ENCODE data around the gene CCNDBP1. TPM values are rescaled to one million over a fixed set of nuclear protein-coding genes. Genes with fewer than 3 reads are reported as not detected.

The CCNDBP1 gene
- total RNA-seq, 1 experiment from 2014 or later = 34.1 TPM

GRCh38 chr15:43232289-43232874, 47.2 kb downstream of the CCNDBP1 start:
- no CpG with 5 or more reads among the region's 3 CpGs for WGBS (ENCODE audit: extremely low coverage, insufficient read length, low lambda C conversion rate)
- Histone ChIP-seq H4K8ac (replicated peaks; ENCODE audit: insufficient read length, low read depth, low read length) (no peak overlapping the region), H4K20me1 (ENCODE audit: control insufficient read depth, insufficient read depth, insufficient read length) (no peaks in the 10 kb centered on the region), H2AK5ac (ENCODE audit: insufficient read length, low read length) (no peak overlapping the region), H2AFZ (ENCODE audit: low read length) (no peak overlapping the region), H4K91ac (ENCODE audit: insufficient read length, low read depth, low read length) (no peak overlapping the region), H3K56ac (ENCODE audit: insufficient read length, low read depth, low read length) (no peak overlapping the region), H2BK12ac (ENCODE audit: insufficient read length, low read depth, low read length) (no peak overlapping the region), H4K5ac (ENCODE audit: insufficient read length, low read depth, low read length) (no peak overlapping the region), H2BK20ac (ENCODE audit: low read depth, low read length, poor library complexity, severe bottlenecking) (no peak overlapping the region), H3K9ac (ENCODE audit: extremely low read depth, insufficient read length, low read length) (no peak overlapping the region), H3K18ac (ENCODE audit: insufficient read length, low read depth, low read length) (no peak overlapping the region), H3K4me2 (ENCODE audit: insufficient read depth, insufficient read length, low read length) (no peak overlapping the region), H2BK15ac (ENCODE audit: low read depth, low read length) (no peak overlapping the region), H3K23ac (ENCODE audit: insufficient read length, low read depth, low read length) (no peak overlapping the region), H3K79me2 (ENCODE audit: insufficient read depth, low read length) (no peaks in the 10 kb centered on the region), H2BK5ac (ENCODE audit: insufficient read length, low read length) (no peak overlapping the region), H3K79me1 (ENCODE audit: insufficient read depth, low read depth, low read length, poor library complexity, severe bottlenecking) (no peaks in the 10 kb centered on the region), H2BK120ac (ENCODE audit: low read depth, low read length, poor library complexity, severe bottlenecking) (no peak overlapping the region), H3K27me3 (ENCODE audit: insufficient read depth, low read length) (no peaks in the 10 kb centered on the region), H3T11ph (ENCODE audit: low read length) (no peak overlapping the region), H3K4ac (ENCODE audit: low read depth, low read length) (no peak overlapping the region), H3K14ac (ENCODE audit: insufficient read depth, low read length) (no peak overlapping the region), H3K23me2 (ENCODE audit: insufficient read length, low read depth, low read length, poor library complexity, severe bottlenecking) (no peaks in the 10 kb centered on the region), H3K4me1 (ENCODE audit: insufficient read depth, low read length) (no peaks in the 10 kb centered on the region), H3K27ac (ENCODE audit: insufficient read length, low read depth, low read length) (no peak overlapping the region), H3K9me3 (ENCODE audit: control insufficient read depth, low read depth, low read length) (no peaks in the 10 kb centered on the region)
- Mint-ChIP-seq H3K27ac (no peak overlapping the region), H3K36me3 (ENCODE audit: insufficient read depth in 1 of 3, low read depth in 3 of 3) (no peaks in the 10 kb centered on the region), H3K27me3 (ENCODE audit: low read depth) (peaks cover 17% of the 10 kb centered on the region), H3K4me3 (no peak overlapping the region), H3K9me3 (no peaks in the 10 kb centered on the region; a peak in 1 of 5 replicates), H3K4me1 (no peaks in the 10 kb centered on the region)
- TF ChIP-seq, protein P1, sequence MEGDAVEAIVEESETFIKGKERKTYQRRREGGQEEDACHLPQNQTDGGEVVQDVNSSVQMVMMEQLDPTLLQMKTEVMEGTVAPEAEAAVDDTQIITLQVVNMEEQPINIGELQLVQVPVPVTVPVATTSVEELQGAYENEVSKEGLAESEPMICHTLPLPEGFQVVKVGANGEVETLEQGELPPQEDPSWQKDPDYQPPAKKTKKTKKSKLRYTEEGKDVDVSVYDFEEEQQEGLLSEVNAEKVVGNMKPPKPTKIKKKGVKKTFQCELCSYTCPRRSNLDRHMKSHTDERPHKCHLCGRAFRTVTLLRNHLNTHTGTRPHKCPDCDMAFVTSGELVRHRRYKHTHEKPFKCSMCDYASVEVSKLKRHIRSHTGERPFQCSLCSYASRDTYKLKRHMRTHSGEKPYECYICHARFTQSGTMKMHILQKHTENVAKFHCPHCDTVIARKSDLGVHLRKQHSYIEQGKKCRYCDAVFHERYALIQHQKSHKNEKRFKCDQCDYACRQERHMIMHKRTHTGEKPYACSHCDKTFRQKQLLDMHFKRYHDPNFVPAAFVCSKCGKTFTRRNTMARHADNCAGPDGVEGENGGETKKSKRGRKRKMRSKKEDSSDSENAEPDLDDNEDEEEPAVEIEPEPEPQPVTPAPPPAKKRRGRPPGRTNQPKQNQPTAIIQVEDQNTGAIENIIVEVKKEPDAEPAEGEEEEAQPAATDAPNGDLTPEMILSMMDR (conservative IDR thresholded peaks at IDR 0.05) = no peak
- DNase-seq = no peak
